ENCODE measurements around the gene MYO10. TPM values are rescaled to one million over a fixed set of nuclear protein-coding genes. Genes with fewer than 3 reads are reported as not detected.

The MYO10 gene
- total RNA-seq, 2 donors from 2014 or later, result 40.0 to 89.2 TPM

DNA sequence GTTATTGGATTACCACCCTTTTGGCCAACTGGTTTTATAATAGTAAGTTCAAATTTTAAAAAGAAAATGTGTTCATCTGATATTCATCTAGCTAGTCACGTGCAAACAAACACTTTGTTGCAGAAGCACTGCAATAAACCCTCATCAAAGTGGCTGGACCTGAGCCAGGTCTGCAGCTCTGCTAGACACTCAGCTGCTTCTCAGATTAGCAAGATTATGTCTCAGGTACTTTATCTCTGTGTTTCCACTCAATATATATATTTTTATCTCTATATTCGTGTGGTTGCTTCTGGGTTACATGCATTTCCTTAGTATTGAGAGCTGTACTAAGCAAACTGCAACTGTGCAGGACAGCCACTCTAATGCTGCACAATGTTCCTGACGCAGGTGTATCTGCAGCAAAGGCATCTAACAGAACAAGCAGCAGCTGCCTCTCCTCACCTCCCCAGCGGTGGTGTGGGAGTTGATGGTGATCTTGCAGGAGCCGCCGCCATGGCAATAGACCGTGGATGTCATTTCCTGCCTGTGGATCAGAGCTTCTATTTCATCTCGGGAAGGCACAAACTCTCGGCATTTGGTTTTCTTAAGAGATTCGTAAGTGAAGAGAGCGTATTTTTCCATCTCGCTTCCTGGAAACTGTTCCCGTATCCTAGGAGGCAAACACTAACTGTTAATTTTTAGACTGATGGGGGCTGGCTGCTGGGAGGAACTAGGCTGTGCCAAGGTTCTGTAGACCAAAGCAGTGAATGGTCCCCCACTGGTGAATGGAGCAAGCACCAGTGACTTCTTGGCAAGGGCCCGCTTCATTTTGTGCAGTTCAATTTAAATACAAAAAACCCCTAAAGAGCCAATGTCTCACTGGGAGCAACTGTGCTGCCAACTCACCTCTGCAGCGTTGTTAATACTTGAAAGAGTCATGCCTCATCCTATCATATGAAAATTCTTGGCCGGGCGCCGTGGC is 262.6 kb downstream of the MYO10 start:
- no peaks in the 10 kb centered on the region for H3K27me3 Mint-ChIP-seq (ENCODE audit: insufficient read depth)
- Histone ChIP-seq H3K4me1 (ENCODE audit: control insufficient read depth, insufficient read depth, low read length) (no peaks in the 10 kb centered on the region), H3K27me3 (ENCODE audit: control insufficient read depth, insufficient read depth, low read length, poor library complexity, severe bottlenecking) (no peaks in the 10 kb centered on the region), H3K4me3 (ENCODE audit: low read length) (no peak overlapping the region), H3K27ac (ENCODE audit: low read depth, low read length) (no peak overlapping the region), H3K9ac (ENCODE audit: extremely low read depth, low read length, poor library complexity, severe bottlenecking) (no peak overlapping the region), H3K36me3 (ENCODE audit: control insufficient read depth, insufficient read depth, low read length) (peaks cover 94% of the 10 kb centered on the region), H3K9me3 (ENCODE audit: control insufficient read depth, low read length) (no peaks in the 10 kb centered on the region)
- no peaks in the 10 kb centered on the region for H3K9me3 Mint-ChIP-seq
- no peaks in the 10 kb centered on the region for H3K4me1 Mint-ChIP-seq
- TF ChIP-seq, protein P1, sequence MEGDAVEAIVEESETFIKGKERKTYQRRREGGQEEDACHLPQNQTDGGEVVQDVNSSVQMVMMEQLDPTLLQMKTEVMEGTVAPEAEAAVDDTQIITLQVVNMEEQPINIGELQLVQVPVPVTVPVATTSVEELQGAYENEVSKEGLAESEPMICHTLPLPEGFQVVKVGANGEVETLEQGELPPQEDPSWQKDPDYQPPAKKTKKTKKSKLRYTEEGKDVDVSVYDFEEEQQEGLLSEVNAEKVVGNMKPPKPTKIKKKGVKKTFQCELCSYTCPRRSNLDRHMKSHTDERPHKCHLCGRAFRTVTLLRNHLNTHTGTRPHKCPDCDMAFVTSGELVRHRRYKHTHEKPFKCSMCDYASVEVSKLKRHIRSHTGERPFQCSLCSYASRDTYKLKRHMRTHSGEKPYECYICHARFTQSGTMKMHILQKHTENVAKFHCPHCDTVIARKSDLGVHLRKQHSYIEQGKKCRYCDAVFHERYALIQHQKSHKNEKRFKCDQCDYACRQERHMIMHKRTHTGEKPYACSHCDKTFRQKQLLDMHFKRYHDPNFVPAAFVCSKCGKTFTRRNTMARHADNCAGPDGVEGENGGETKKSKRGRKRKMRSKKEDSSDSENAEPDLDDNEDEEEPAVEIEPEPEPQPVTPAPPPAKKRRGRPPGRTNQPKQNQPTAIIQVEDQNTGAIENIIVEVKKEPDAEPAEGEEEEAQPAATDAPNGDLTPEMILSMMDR (conservative IDR thresholded peaks at IDR 0.05), result no peak
- no peak overlapping the region for H3K27ac Mint-ChIP-seq
- peaks cover 78% of the 10 kb centered on the region for H3K36me3 Mint-ChIP-seq (ENCODE audit: low read depth)
- 94 to 96% methylated on average over 13 to 18 of the region's 18 CpGs for WGBS, 2 experiments (ENCODE audit: insufficient coverage in 1 of 2, insufficient read length in 1 of 2)
- no peak for DNase-seq
- H3K4me3 Mint-ChIP-seq, result no peak overlapping the region

GRCh38 chr5:16671208-16671607 is 264.9 kb downstream of the MYO10 start:
- Mint-ChIP-seq H3K4me3 (no peak overlapping the region), H3K4me1 (no peaks in the 10 kb centered on the region), H3K36me3 (ENCODE audit: low read depth) (peaks cover 87% of the 10 kb centered on the region), H3K9me3 (no peaks in the 10 kb centered on the region), H3K27me3 (ENCODE audit: insufficient read depth) (no peaks in the 10 kb centered on the region), H3K27ac (no peak overlapping the region)
- H3K27me3 ChIP-seq (ENCODE audit: control insufficient read depth, insufficient read depth, low read length, poor library complexity, severe bottlenecking), result no peaks in the 10 kb centered on the region
- TF ChIP-seq, protein P1 (conservative IDR thresholded peaks at IDR 0.05), result no peak
- 91 to 97% methylated on average over 6 to 7 of the region's 7 CpGs for WGBS, 2 experiments (ENCODE audit: insufficient coverage in 1 of 2, insufficient read length in 1 of 2)
- no peaks in the 10 kb centered on the region for H3K9me3 ChIP-seq (ENCODE audit: control insufficient read depth, low read length)
- no peak overlapping the region for H3K27ac ChIP-seq (ENCODE audit: low read depth, low read length)
- H3K9ac ChIP-seq (ENCODE audit: extremely low read depth, low read length, poor library complexity, severe bottlenecking), result no peak overlapping the region
- peaks cover 96% of the 10 kb centered on the region for H3K36me3 ChIP-seq (ENCODE audit: control insufficient read depth, insufficient read depth, low read length)
- no peak overlapping the region for H3K4me3 ChIP-seq (ENCODE audit: low read length)
- no peak for DNase-seq
- H3K4me1 ChIP-seq (ENCODE audit: control insufficient read depth, insufficient read depth, low read length), result no peaks in the 10 kb centered on the region

DNA sequence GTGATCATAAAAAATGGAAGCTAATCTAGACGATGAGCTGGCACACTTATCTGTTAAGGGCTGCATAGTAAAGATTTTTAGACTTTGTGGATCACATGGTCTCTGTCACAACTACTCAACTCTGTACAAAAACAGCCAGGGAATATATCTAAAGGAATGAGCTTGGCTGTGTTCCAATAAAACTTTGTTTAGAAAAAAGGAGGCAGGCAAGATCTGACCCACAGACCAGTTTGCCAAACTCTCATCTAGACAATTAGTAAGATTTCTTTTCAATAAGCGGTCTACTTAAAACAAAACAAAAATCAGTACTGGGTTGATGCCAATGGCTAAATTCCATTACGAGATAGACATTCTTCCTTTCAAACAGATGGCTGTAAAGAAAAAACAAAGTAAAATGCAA is 266.3 kb downstream of the MYO10 start:
- no peaks in the 10 kb centered on the region for H3K4me1 Mint-ChIP-seq
- WGBS, 2 experiments (ENCODE audit: insufficient coverage in 1 of 2, insufficient read length in 1 of 2), result 95% methylated on average over 3 of the region's 3 CpGs; no CpG with 5 or more reads in 1 of the 2 experiments
- H3K9ac ChIP-seq (ENCODE audit: extremely low read depth, low read length, poor library complexity, severe bottlenecking), result no peak overlapping the region
- H3K4me1 ChIP-seq (ENCODE audit: control insufficient read depth, insufficient read depth, low read length), result no peaks in the 10 kb centered on the region
- TF ChIP-seq, protein P1 (conservative IDR thresholded peaks at IDR 0.05), result no peak
- H3K36me3 Mint-ChIP-seq (ENCODE audit: low read depth), result peaks cover 87% of the 10 kb centered on the region
- DNase-seq, result no peak
- peaks cover 96% of the 10 kb centered on the region for H3K36me3 ChIP-seq (ENCODE audit: control insufficient read depth, insufficient read depth, low read length)
- H3K9me3 ChIP-seq (ENCODE audit: control insufficient read depth, low read length), result no peaks in the 10 kb centered on the region
- no peaks in the 10 kb centered on the region for H3K27me3 ChIP-seq (ENCODE audit: control insufficient read depth, insufficient read depth, low read length, poor library complexity, severe bottlenecking)
- H3K27ac ChIP-seq (ENCODE audit: low read depth, low read length), result no peak overlapping the region
- H3K4me3 ChIP-seq (ENCODE audit: low read length), result no peak overlapping the region
- H3K9me3 Mint-ChIP-seq, result no peaks in the 10 kb centered on the region
- no peak overlapping the region for H3K4me3 Mint-ChIP-seq
- no peaks in the 10 kb centered on the region for H3K27me3 Mint-ChIP-seq (ENCODE audit: insufficient read depth)
- H3K27ac Mint-ChIP-seq, result no peak overlapping the region

All from endodermal cell (in vitro differentiated cells).